Glutamatergic neuron (in vitro differentiated cells): ENCODE measurements around the gene ATG5. TPM values are rescaled to one million over a fixed set of nuclear protein-coding genes. Genes with fewer than 3 reads are reported as not detected.

Source experiments
- DNase-seq: peaks from one replicate; pipeline ENCODE4 v3.0.0; 2022
- H3K27ac Mint-ChIP-seq: one replicate; pipeline ENCODE4 v1.8.0; 2020; ENCODE audit warnings: mild to moderate bottlenecking, mixed read lengths, inconsistent platforms; ENCODE audit not compliant: unreplicated experiment
- H3K27me3 Mint-ChIP-seq: one replicate; pipeline ENCODE4 v1.8.0; 2020; ENCODE audit warnings: mild to moderate bottlenecking, moderate library complexity, mixed read lengths, inconsistent platforms; ENCODE audit not compliant: unreplicated experiment
- H3K36me3 Mint-ChIP-seq: one replicate; pipeline ENCODE4 v1.8.0; 2020; ENCODE audit warnings: mild to moderate bottlenecking, mixed read lengths, inconsistent platforms; ENCODE audit not compliant: unreplicated experiment
- H3K4me1 Mint-ChIP-seq: one replicate; pipeline ENCODE4 v1.8.0; 2020; ENCODE audit warnings: mild to moderate bottlenecking, low read depth, mixed read lengths, inconsistent platforms; ENCODE audit not compliant: unreplicated experiment
- H3K4me3 Mint-ChIP-seq: one replicate; pipeline ENCODE4 v1.8.0; 2020; ENCODE audit warnings: mild to moderate bottlenecking, mixed read lengths, inconsistent platforms; ENCODE audit not compliant: unreplicated experiment
- H3K9me3 Mint-ChIP-seq: one replicate; pipeline ENCODE4 v1.8.0; 2020; ENCODE audit warnings: mild to moderate bottlenecking, moderate library complexity, mixed read lengths, inconsistent platforms; ENCODE audit not compliant: unreplicated experiment
- total RNA-seq: library from RNA; stranded (reverse); fragmentation: NEBNext Ultra II Directional; extraction: Animal tissue kit (Norgen Biotek cat#: 25700); gene quantifications from one replicate; pipeline ENCODE4 v1.2.1, GENCODE V29; 2021; ENCODE audit not compliant: unreplicated experiment
- TF ChIP-seq, protein P1 (sequence below): fragments of 200-600 bp; sonication (generic); IDR thresholded peaks from one replicate; pipeline ENCODE4 v1.5.0; 2021; ENCODE audit not compliant: partially characterized antibody, unreplicated experiment

The ATG5 gene
- total RNA-seq, 1 donor from 2014 or later, result 24.8 TPM

DNA sequence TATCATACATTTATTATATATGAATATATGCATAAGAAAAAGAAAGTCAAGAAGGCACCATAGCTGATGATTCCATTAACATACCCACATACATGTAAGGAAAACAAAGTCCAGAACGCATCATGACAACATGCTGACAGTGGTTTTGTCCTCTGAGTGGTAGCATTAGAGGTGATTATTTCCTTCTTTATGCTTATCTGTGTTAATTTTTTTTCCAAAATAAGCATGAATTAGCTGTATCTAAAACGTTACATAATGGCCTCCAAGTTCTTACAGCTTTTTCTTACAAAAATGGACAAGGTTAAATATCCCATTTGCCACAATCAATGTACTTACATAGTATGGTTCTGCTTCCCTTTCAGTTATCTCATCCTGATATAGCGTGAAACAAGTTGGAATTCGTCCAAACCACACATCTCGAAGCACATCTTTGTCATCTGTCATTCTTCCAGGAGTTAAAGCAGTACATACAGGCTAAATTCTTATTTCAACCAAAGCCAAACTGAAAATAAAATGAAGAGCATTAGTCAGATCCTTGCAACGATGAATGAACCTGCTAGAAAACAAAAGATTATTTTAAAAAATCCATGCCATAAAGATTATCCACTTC lies 9.7 kb downstream of the ATG5 start:
- Mint-ChIP-seq H3K4me1 (no peaks in the 10 kb centered on the region), H3K9me3 (no peaks in the 10 kb centered on the region), H3K36me3 (no peaks in the 10 kb centered on the region), H3K27me3 (no peaks in the 10 kb centered on the region), H3K27ac (no peak overlapping the region), H3K4me3 (no peak overlapping the region)
- TF ChIP-seq, protein P1, sequence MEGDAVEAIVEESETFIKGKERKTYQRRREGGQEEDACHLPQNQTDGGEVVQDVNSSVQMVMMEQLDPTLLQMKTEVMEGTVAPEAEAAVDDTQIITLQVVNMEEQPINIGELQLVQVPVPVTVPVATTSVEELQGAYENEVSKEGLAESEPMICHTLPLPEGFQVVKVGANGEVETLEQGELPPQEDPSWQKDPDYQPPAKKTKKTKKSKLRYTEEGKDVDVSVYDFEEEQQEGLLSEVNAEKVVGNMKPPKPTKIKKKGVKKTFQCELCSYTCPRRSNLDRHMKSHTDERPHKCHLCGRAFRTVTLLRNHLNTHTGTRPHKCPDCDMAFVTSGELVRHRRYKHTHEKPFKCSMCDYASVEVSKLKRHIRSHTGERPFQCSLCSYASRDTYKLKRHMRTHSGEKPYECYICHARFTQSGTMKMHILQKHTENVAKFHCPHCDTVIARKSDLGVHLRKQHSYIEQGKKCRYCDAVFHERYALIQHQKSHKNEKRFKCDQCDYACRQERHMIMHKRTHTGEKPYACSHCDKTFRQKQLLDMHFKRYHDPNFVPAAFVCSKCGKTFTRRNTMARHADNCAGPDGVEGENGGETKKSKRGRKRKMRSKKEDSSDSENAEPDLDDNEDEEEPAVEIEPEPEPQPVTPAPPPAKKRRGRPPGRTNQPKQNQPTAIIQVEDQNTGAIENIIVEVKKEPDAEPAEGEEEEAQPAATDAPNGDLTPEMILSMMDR, result no peak
- no peak for DNase-seq

- H3K27ac Mint-ChIP-seq, result no peak overlapping the region
- TF ChIP-seq, protein P1, result no peak
- no peak for DNase-seq
- H3K36me3 Mint-ChIP-seq, result no peaks in the 10 kb centered on the region
- no peaks in the 10 kb centered on the region for H3K9me3 Mint-ChIP-seq
- no peak overlapping the region for H3K4me3 Mint-ChIP-seq
- no peaks in the 10 kb centered on the region for H3K27me3 Mint-ChIP-seq
- no peaks in the 10 kb centered on the region for H3K4me1 Mint-ChIP-seq
Observed at GRCh38 chr6:106309766-106310373, 15.7 kb downstream of the ATG5 start.

DNA sequence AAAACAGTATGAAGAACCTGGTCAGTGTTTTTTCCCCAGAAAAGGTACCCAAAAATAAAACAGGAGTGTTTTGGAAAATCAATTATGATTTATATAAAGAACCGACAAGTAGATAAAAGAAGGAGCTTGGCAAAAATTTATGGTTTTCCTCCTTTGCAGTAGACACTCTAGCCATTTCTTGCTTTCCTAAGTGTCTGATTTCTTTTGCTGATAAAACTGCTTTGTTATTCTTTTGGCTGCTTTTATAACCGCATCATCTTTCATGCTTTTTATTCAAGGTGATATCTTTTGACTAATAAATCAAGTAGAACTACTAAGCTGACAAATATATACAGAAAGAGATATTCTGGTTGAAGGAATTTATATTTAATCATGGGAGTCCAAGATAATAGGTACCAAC lies 16.6 kb downstream of the ATG5 start:
- H3K27me3 Mint-ChIP-seq, result no peaks in the 10 kb centered on the region

DNA sequence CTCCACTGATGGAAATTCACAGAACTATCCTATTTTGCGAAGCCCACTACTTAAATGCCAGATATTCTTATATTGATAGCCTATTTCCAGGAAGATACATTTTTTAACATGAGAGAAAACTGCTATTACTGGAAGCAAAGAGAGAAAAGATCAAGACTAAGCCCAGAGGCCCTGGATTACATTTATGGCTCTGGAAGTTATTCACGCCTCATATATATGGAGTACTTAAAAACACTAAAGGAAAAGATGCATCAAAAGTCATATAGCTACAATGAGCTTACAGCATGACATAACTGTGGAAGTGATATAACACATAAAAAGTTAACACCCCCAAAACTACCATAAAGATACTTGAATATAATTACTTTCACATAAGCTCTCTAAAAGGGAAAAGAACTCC lies 19.8 kb downstream of the ATG5 start:
- no peak overlapping the region for H3K4me3 Mint-ChIP-seq
- no peaks in the 10 kb centered on the region for H3K9me3 Mint-ChIP-seq
- peaks cover 1% of the 10 kb centered on the region for H3K4me1 Mint-ChIP-seq
- H3K36me3 Mint-ChIP-seq, result no peaks in the 10 kb centered on the region
- TF ChIP-seq, protein P1, result no peak
- no peak for DNase-seq
- H3K27ac Mint-ChIP-seq, result no peak overlapping the region
- H3K27me3 Mint-ChIP-seq, result no peaks in the 10 kb centered on the region

More for the DNA sequence above, 16.6 kb downstream of the ATG5 start:
- no peaks in the 10 kb centered on the region for H3K36me3 Mint-ChIP-seq
- peaks cover 1% of the 10 kb centered on the region for H3K4me1 Mint-ChIP-seq
- H3K9me3 Mint-ChIP-seq, result no peaks in the 10 kb centered on the region
- DNase-seq, result no peak
- H3K4me3 Mint-ChIP-seq, result no peak overlapping the region
- TF ChIP-seq, protein P1, result no peak
- H3K27ac Mint-ChIP-seq, result no peak overlapping the region

GRCh38 chr6:106300944-106301343 lies 24.6 kb downstream of the ATG5 start:
- no peaks in the 10 kb centered on the region for H3K27me3 Mint-ChIP-seq
- TF ChIP-seq, protein P1, result no peak
- H3K27ac Mint-ChIP-seq, result no peak overlapping the region
- no peaks in the 10 kb centered on the region for H3K9me3 Mint-ChIP-seq
- H3K4me3 Mint-ChIP-seq, result no peak overlapping the region
- no peak for DNase-seq
- H3K4me1 Mint-ChIP-seq, result peaks cover 1% of the 10 kb centered on the region
- H3K36me3 Mint-ChIP-seq, result no peaks in the 10 kb centered on the region
